Measurements from ENCODE around the gene GNB1.

GNB1 gene

DNA sequence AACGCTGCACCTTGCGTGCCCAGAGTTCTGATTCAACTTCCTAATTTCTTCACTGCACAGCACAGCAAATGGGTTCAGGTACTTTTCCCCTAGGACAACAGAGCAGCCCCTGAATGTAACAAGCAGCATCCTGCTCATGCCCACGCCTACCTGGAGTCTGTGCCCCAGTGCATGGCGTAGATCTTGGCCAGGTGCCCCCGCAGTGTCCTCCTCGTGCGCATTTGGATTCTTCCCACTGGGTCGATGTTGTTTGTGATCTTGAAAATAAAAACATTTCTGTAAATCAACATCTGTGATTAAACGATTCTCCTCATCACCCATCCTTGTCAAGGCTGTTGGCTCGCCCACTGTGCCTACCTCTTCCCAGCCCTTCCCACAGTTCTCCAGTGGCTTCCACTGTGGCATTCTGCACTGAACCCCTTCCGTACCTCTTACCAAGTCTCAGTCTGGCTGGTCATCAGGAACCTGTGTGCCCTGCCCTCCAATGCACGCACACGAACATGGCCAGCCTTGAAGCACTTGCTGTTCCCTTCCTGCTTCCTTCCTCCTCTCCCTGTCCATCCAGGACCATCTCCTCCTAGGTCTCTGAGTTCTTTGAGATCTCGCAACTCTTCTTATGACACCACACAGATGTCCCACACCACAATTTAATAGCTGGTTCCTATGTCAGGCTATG is 75.1 kb downstream of the GNB1 start:
- no peak for DNase-seq

DNA sequence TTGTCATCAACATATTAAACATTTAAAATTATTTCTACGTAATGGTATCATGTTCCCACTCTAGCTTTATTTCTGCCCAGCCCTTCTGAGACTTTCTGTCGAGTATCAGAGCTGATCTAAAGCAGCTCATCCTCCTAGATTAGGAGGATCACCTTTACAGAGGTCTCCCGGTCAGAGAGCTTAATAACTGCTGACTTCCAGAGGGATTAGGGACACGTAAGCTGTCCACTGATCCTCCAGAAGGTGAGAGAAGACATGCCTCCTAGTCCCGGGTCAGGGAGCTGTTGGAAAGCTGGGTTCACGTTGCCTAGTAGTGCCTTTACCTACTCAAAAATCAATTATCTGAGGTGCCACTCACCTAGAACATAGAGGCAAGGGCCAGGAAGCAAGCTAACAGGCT is 81.4 kb downstream of the GNB1 start:
- no peak for DNase-seq

DNA sequence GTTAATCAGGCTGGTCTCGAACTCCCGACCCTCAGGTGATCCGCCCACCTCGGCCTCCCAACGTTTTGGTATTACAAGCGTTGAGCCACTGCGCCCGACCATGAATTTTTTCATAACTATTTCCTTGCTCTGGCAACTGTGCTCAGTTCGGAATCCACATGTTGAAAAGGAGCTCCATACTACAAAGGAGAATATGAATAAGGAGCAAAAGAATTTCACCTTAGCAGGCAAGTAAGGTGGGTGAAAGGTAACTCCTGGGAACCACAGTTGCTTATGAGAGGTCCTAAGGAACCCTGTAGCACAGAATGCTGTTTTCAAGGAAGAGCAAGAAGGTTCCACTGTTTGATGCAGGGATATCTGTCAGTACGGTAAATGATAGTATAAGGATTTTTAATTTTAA is 82.7 kb downstream of the GNB1 start:
- no peak for DNase-seq

DNA sequence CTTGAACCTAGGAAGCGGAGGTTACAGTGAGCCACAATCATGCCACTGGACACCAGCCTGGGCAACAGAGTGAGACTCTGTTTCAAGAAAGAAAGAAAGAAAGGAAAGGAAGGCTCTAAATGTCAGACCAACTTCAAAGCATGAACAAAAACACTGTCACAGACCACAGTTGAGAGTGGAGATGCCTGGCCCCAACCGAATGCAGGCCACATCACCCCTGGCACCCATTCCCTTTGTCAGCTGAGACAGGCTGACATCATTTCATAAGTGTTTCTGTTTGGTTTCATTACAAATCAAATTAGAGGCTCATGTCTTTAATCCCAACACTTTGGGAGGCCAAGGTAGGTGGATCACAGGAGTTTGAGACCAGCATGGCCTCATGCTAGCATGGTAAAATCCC is 84.0 kb downstream of the GNB1 start:
- DNase-seq = no peak

DNA sequence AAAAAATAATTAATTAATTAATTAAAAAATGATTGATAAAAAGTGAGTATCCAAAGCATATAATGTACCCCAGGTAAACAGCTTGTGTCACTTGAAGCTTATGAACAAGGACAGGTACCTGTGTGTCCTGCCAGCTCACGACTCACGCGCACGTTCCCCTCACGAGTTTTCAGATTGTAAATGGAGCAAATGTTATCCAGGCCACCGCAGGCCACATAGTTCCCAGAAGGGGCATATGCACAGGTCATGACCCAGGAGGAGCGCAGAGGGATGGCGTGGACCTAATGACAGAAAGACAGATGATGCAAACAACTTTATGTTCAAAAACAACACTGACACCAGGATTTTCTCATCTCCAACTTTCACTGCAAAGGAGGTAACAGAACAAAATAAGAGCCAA is 86.6 kb downstream of the GNB1 start:
- DNase-seq = no peak

DNA sequence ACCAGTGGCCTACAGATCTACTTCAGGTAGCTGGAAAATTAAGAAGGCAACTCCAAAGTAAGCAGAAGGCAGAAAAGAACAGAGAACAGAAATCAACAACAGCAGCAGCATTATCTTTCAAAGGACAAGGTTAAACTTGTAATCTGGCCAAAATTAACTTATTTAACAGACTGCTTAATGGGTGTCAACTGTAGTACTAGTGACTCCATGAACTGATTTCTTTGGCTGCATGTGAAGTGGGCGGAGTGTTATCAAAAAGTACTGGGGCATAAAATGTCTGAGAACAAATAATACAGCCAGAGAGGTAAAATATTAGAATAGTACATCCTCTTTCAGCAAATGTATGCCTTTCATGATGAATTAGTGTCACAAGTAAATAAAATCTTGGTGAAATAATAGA is 88.0 kb downstream of the GNB1 start:
- no peak for DNase-seq

DNA sequence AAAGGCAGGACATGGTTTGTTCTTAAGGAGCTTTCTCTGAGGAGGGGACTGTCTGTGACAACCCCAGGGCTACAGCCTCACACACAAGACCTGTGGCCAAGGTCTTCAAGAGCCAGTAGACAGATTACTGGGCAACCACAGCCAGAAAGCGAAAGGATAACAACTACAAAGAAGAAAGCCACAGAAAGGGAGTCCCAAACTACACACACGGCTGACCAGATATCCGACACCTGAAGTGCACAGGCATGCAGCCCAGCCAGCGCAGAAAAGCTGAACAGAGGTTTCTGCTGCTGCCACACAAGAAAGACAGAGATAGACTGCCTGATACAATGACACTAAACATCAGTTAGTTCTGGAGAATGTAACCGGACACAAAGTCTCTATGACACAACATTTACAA is 91.2 kb downstream of the GNB1 start:
- no peak for DNase-seq

DNA sequence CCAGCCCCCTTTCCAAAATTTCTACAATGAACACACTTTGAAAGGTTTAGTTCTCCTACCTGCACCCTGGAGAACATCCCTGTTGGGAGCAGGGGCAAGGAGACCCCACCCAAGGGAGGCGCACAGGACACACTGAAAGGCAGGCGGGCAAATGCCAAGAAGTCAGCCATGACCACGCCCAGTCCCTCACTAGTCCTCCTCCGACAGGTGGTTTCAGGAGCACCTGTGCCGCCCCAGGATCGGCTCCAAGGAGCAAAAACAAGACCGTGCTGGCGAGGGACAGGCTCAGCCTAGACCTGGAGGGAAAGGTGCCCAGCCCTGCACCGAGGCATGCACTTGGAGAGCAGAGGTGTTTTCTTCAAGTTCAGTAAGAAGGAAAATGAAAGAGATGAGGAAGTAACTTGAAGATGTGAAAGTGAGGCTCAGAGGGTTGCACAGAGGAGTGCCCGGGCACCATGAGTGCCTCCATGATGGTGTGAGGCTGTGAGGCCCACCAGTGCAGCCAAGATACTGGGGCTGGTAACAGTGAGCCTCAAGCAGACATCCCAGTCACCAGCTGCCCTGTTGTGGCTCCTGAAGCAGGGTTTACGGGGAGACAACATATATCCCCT is 93.1 kb downstream of the GNB1 start:
- DNase-seq = no peak

DNA sequence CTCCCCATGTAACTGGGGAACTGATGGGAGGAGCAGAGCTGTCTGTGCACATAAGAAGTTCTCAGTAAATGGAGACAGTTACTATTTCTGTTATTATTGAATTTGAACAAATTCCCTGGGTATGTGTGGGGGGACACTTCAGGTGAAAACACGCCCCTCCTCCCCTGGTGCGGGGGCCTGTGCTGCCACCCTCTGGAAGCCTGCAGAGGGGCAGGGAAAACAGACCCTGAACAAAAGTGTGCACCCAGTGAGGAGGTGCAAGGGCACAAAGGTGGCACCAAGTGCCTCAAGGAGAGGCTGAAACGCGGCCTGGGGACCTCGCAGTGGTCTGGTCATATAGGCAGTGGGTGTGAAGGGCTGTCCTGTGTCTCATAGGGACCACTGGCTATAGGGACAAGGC is 94.4 kb downstream of the GNB1 start:
- DNase-seq = peak in 1 of 2 donors; percentile 36

DNA sequence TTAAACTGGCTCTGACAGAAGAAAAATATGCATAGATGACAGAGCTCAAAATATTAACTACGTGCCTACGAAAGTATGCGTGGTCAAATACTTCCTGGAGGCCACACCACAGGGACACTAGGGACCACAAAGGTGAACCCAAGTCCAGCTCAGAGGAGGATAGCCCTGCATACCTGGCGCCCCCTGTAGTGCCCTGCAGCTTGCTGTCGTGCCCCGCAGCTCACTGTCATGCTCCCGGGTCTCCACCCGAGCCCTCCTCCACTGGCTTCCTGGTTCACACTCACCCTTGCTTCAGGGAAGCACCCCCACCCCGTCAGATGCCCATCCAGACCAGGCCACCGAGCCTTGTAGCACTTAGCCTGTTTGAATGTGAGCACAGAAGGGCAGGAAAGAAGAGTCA is 95.9 kb downstream of the GNB1 start:
- DNase-seq = no peak

DNA sequence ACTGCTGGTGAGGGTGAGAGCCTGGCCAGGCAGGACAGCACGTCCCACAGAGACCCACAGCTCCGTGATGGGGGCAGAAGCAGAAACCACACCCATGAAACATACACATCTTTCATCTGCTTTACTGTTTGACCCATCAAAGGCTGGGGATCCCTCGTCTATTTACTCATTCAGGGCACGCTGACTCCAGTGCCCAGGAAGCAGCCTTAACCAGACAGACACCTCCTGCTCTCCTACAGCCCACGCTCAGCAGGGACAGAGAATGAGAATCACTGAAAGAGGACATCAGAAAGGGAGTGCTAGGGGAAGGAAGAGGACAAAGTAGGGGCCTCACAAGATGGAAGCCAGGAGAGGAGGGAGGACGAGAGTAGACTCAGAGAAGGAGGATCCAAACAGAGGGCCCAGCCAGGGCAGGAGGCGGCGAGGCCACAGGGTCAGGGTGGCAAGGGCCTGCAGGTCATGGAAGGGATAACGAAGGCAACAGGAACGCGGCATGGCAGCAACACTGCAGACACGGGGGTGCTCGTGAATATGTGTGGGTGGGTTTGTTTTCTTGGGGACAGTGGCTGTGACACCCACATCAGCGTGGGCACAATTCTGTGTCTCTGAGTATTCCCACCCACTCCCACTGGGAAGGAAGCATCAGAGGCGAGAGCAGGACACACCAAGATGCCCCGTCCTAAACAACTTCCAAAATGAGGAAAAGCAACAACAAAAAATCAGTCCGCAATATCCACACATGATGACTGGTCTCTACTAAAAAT is 97.2 kb downstream of the GNB1 start:
- no peak for DNase-seq

DNA sequence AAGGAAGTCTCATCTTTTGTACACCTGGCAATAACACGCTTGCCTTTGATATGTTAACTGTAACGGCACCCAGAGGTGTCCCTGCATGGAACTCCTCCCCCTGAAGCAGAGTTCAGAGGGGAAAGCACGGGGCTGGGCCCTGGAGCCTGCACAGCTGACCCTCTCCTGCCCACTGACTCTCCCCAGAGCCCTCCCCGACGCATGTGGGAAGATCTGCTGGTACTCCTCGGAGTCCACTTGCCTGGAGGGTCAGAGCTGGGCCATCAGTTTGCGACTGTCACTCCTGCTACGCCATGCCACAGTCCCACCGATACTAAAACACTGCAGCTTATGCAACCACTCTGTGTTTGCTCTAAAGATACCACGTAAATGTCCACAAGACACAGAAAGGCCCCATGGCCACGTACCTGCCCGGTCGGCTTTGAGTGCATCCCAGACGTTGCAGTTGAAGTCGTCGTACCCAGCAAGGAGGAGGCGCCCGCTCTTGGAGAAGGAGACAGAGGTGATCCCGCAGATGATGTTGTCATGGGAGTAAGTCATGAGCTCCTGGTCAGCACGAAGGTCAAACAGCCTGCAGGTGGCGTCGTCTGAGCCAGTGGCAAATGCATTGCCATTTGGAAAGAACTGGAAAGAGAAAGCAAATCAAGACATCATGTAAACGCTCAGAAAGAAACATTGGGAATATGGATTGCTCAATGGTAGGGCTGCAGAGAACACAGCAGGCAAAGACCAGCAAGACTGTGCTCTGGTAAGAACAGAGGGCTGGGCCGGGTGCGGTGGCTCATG is 102.0 kb downstream of the GNB1 start:
- DNase-seq = no peak

DNA sequence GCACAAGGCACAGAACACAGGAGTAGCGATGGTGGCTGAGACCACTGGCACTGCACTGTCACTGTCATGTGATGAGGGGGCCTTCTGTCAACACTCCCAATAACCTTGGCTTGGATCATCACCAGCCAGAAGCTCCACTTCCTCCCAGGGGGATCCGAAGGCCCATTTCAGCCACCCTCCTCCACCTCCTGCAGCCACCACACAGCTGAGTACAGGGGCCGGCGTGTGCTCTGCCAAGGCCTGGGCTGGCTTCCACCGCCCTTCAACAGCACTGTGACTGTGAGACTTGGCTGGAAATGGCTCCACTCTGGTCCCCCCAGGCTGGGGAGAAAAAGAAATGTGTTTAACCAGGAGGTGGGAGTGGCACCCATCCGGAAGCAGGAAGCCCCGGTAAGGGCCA is 102.8 kb downstream of the GNB1 start:
- no peak for DNase-seq

DNA sequence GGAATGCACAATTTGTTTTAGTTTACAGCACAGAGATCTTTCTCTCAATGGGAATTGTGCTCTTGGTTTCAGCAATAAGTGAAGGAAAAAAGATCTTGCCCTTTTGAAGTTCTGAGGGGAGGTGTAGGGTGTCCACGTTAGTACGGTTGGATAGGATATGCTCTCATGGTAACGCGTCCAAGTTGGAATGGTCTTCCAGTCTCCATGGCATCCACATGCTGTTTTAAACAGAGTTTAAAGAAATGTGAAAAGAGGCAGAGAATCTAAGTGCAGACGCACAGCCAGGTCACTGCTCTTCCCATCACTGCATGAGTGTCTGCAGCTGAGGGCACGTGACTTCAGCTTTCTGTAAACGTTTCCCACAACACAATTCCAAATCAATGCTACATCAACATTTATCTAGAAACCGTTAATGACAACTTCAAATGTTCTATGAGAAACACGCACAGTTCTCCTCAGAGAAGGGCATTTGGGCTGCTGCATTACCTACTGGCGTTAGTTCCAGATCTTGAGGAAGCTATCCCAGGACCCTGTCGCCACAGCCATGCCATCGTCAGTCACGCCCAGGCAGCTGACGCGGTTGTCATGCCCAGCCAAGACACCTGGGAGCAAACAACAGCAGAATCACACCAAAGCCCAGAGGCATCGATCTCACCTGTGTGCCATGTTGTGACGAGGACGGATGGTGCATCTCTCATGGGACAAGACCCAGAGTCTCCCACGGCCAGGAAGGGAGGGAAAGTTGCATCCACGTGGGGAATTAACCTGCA is 103.9 kb downstream of the GNB1 start:
- no peak for DNase-seq

DNA sequence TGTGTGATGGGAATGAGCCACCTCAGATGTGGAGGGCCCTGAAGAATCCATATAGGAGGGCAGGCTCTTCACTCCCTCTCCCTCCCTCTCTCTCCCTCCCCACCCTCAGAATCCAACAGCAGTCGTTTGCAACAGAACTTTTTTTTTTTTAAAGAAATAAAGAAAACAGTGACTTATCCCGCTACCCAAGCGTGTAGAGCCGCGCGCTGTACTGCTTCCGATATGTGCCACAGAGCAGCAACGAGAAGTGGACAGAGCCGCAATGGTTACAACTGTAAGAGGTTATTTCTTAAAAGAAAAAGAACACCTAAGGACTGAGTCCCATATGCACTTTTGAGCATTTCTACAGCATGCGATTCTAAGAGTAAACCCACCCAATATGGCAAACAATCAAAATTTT is 105.2 kb downstream of the GNB1 start:
- DNase-seq = no peak

DNA sequence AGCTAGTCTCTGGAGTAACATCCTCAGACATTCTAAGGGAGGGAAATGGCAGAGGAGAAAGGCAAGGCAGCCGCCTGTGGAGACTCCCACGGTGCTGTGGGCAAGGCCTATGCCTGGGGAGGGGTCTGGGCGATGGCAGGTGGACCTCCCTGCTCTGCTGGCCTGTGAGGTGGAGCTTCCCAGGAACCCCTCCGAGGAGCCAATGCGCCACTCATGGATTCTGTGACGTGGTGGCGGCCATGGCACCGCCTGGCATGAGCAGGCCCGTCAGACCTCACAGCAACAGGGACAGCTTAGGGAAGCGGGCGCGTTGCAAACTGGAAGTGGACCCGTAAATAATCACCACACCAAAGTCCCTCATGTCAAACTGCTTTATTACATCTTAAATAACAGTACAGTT is 106.0 kb downstream of the GNB1 start:
- DNase-seq = no peak

DNA sequence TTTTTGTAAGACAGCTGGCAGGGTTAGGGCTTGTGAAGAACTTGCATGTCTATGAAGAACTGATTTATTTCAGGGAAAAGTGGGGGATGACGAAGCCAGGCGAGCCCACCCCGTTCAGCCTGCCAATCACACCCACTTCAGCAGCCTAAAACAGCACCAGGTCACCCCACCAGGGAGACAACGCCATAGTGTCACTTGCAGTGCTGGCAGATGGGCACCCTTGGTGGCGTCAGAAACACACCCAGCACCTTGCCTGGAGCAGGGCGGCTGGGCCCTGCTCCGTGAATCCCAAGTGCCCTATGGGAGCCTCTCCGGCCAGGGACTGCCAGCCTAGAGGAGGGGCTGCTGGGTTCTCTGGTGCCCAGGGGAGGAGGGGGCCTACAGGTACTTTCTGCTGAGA is 107.6 kb downstream of the GNB1 start:
- no peak for DNase-seq

DNA sequence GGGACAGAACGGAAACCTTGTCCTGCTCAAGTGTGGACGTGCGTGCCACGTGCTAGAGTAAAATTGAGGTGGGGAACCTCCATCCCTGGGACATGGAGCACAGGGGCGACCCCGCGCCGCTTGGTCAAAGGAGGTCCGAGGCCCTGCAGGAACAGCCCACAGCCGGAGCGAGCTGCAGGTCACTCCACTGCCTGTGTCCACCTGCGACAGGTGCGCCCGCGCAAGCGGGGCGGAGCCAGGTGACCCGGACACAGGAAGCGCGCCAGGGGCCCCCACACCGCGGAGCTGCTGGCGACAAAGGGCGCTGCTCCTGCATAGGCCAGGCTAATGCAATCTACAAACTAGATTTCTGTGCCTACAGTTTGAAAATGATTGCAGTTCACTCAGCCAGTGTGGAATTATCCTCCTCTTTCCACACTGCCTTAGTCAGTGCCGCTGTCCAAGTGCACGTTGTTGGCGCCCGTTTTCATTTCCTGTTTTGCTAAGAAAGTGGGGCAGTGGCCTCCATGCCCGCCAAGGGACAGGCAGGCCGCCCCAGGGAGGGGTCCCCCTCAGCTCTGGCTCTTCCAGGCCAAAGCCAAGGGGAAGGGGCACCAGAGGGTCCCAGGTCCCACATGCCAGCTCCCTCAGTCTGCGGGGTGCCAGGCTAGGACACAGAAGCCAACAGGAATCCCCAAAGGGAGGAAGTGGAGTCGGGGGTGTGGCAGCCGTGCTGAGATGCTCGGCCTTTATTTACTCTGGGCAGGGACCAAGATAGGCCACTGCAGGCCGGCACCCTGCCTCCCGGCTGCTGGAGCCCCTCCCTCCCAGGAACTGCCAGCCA is 108.3 kb downstream of the GNB1 start:
- DNase-seq = peak; percentile 27 to 34

DNA sequence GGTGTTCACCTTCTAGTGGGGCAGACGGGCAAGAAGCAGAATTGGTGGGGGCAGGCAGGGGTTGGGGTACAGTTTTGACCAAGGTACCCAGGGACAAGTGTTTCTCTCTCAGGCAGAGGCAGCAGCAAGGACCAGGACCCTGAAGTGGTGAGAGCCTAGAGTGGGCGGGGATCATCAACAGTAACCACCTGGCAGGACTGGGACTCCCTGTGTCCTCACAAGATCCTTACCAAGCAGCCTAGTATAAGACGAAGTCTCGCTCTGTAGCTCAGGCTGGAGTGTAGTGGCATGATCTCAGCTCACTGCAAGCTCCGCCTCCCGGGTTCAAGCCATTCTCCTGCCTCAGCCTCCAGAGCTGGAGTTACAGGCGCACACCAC is 109.4 kb downstream of the GNB1 start:
- no peak for DNase-seq

DNA sequence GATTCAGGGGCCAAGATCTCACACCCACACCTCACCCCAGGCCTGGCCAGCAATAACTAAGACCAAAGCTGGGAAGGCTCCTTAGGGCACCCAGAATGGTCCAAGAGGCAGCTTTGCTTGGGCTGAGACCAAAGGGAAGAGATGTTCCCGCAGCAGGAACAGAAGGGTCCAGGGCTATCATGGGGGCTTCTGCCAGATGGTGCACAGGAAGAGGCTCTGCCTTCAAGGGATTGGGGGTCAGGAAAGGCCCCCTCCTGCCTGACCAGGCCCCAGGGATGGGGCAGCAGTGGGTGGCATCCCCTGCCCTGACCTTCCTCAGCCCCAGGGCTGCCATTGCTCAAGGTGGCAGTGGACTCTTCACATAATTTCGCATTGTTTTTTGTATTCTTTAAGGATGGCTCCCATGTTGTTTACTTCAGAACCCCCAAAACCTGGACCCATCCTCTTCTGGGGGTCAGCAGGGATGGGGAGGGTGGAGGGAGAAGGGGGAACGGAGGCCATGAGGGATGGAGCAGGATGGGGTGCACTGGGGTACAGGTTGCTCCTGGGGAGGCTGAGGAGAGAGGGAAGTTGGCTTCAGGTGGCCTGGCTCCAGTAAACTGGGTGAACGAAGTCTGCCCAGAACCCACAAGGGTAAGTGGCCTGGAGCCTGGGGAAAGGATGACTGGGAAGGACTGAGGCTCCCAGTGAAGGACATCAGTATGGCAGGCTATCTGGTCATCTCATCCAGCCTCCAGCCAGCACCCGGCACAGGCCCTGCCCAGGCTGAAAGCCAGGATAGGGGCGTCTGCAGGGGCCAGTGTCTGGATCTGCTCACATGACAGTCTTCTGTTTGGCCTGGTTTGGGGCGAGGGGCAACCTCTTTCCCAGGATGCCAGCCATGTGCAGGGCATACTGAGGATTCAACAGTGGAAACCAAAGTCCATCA is 110.0 kb downstream of the GNB1 start:
- no peak for DNase-seq
